ENCODE results near the gene CSRP2. TPM values are rescaled to one million over a fixed set of nuclear protein-coding genes. Genes with fewer than 3 reads are reported as not detected.

The CSRP2 gene
- total RNA-seq, 1 experiment from 2014 or later, result 7.8 TPM

DNA sequence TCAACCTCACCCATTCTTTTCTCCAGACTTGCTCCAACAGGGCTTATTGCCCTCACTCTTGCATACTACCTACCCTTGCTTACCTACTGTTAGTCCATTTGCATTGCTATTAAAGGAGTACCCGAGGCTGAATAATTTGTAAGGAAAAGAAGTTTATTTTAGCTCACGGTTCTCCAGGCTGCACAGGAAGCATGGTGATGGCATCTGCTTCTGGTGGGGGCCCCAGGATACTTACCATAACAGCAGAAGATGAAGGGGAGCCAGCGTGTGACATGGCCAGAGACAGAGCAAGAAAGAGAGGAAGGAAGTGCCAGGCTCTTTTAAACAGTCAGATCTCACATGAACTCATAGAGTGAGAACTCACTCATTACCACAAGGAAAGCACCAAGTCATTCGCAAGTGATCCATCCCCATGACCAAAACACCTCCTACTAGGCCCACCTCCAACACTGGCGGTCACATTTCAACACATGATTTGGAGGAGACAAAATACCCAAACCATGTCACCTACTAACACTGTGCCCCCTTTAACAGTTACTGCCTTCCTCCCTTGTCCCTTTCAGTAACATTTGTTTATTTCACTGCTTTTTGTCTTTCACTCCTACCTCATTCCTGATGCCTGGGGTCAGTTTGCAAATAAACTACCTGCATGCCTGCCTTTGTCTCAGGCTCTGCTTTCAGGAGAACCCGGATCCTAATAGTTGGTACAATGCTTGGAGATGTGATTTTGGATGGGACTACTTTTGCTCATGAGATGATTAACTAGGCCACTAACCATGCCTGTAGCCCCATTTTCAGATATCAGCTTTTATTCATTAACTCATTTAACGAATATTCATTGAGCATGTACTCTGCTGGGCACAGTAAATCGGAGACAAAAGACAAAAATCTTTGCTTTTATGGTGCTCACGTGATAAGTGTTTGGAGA, 41.6 kb upstream of the CSRP2 start:
- Histone ChIP-seq H3K27ac (ENCODE audit: low read length) (no peak overlapping the region), H3K36me3 (ENCODE audit: control insufficient read depth, insufficient read depth, low read length) (no peaks in the 10 kb centered on the region), H3K4me3 (ENCODE audit: low read depth in 2 of 2, low read length in 2 of 2) (no peak overlapping the region), H3K4me1 (ENCODE audit: control insufficient read depth, insufficient read depth, low read length) (no peaks in the 10 kb centered on the region), H3K9me3 (ENCODE audit: control insufficient read depth, insufficient read depth, low read depth, low read length) (no peaks in the 10 kb centered on the region), H3K27me3 (ENCODE audit: control insufficient read depth, insufficient read depth, low read length) (peaks cover 7% of the 10 kb centered on the region; the same call in 1 of the 2 replicates)
- TF ChIP-seq POLR2AphosphoS5 (IDR thresholded peaks at IDR 0.05; ENCODE audit: low read depth, low read length) (no peak), CTCF (IDR thresholded peaks at IDR 0.05) (no peak), SIN3A (IDR thresholded peaks at IDR 0.05; ENCODE audit: borderline replicate concordance, insufficient read depth, low read depth, low read length) (no peak), REST (IDR thresholded peaks at IDR 0.05; ENCODE audit: insufficient read depth in 1 of 2, low read depth in 2 of 2, low read length in 1 of 2) (no peak), TCF7L2 (IDR thresholded peaks at IDR 0.05; ENCODE audit: low read depth, low read length) (no peak)
- ChIA-PET POLR2A (no interaction called here), CTCF (no interaction called here)
- ATAC-seq (no peak), DNase-seq (ENCODE audit: low read depth, low spot score) (no peak)
- intact Hi-C loops (cut with micrococcal nuclease; ENCODE audit: unreplicated experiment), result loop anchor here (10.0 kb wide), 1 partner anchor 76 kb away; no protein-coding TSS in a partner anchor
- in situ Hi-C loops (cut with HindIII; ENCODE audit: low pct_unique_long_range_greater_than_20kb, low sequenced_read_pairs), result no loop called here
- no TSS peak for BruUV-seq (replicated peaks)

DNA sequence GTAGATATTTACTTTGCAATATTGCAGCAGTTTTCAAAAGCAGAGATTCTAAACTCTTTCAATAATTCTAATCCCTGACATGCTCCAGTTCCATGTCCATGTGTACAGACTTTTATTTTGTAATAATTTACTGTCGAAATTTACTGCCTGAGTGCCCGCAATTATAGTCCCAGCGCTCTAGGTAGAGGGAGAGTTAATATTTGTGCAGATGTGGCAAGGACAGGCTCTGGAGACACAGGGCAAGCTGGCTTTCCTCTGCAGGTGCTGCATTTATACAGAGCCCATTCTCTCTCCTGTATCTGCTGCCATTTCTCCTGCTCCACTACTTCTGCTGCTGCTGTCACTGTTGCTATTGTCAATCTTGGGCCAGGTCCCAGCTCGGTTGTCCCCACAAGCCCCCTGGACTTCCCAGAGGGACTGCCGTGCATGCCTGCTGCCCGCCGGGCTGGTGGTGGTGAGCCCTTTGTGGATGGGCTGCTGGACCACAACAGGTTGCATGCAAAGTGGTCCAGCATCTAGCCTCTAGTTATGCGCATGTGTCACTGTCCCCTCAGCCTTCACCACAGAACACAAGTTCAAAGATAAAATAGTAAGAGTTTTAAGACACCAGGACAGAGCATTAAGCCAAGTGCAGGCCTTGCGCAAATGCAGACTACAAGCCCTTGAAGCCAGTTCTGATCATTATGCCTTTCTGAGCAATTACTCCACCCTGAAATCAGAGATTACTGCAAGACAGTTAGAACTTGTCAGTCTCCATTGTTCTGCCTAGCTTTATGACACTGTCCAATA, 40.8 kb upstream of the CSRP2 start:
- DNase-seq (ENCODE audit: low read depth, low spot score) (no peak), ATAC-seq (no peak)
- Histone ChIP-seq H3K4me3 (ENCODE audit: low read depth in 2 of 2, low read length in 2 of 2) (no peak overlapping the region), H3K9me3 (ENCODE audit: control insufficient read depth, insufficient read depth, low read depth, low read length) (no peaks in the 10 kb centered on the region), H3K27me3 (ENCODE audit: control insufficient read depth, insufficient read depth, low read length) (peaks cover 7% of the 10 kb centered on the region; the same call in 1 of the 2 replicates), H3K36me3 (ENCODE audit: control insufficient read depth, insufficient read depth, low read length) (no peaks in the 10 kb centered on the region), H3K4me1 (ENCODE audit: control insufficient read depth, insufficient read depth, low read length) (no peaks in the 10 kb centered on the region), H3K27ac (ENCODE audit: low read length) (no peak overlapping the region)
- ChIA-PET CTCF (no interaction called here), POLR2A (no interaction called here)
- intact Hi-C loops (cut with micrococcal nuclease; ENCODE audit: unreplicated experiment), result loop anchor here (10.0 kb wide), 1 partner anchor 75 kb away; no protein-coding TSS in a partner anchor
- TF ChIP-seq POLR2AphosphoS5 (IDR thresholded peaks at IDR 0.05; ENCODE audit: low read depth, low read length) (no peak), TCF7L2 (IDR thresholded peaks at IDR 0.05; ENCODE audit: low read depth, low read length) (no peak), SIN3A (IDR thresholded peaks at IDR 0.05; ENCODE audit: borderline replicate concordance, insufficient read depth, low read depth, low read length) (no peak), CTCF (IDR thresholded peaks at IDR 0.05) (no peak), REST (IDR thresholded peaks at IDR 0.05; ENCODE audit: insufficient read depth in 1 of 2, low read depth in 2 of 2, low read length in 1 of 2) (no peak)
- in situ Hi-C loops (cut with HindIII; ENCODE audit: low pct_unique_long_range_greater_than_20kb, low sequenced_read_pairs), result no loop called here
- no TSS peak for BruUV-seq (replicated peaks)

Measured in Panc1 (cell line).